CD4-positive, alpha-beta T cell (primary cell): ENCODE data around the gene VASH2. TPM values are rescaled to one million over a fixed set of nuclear protein-coding genes. Genes with fewer than 3 reads are reported as not detected.

Experiments used
- ATAC-seq: fragments of 200-7000 bp; cut with Tn5 transposase; one replicate; pipeline ENCODE4 v1.10.0; 2022; ENCODE audit warnings: mild to moderate bottlenecking; ENCODE audit not compliant: poor library complexity
- CTCF ChIA-PET: fragments of 350-600 bp; sonication (Branson Sonifier 250); formaldehyde crosslinking; loops from one replicate; lab custom pipeline; 2021; ENCODE audit warnings: antibody characterized with exemption, inconsistent platforms; lab: Charles Lee
- POLR2A ChIA-PET: fragments of 350-600 bp; sonication (Branson Sonifier 250); formaldehyde crosslinking; loops from one replicate; lab custom pipeline; 2021; ENCODE audit warnings: antibody characterized with exemption, inconsistent platforms; lab: Charles Lee
- DNase-seq, 14 experiments: peaks; one replicate each; pipeline ENCODE4 v3.0.0-alpha.2; 2013 to 2020; ENCODE audit warnings: mixed read lengths in 2 of 14
- H3K27ac ChIP-seq, 2 donors: one replicate each; pipeline versions ENCODE4 v1.5.1 to v1.7.0; 2013; ENCODE audit warnings: low read length in 2 of 2, low read depth in 1 of 2, mild to moderate bottlenecking in 1 of 2
- H3K27me3 ChIP-seq, 2 experiments: 1 replicate in 1 of 2; 2 replicates in 1 of 2; pipeline versions ENCODE4 v1.6.1 to v1.7.0; 2013; ENCODE audit warnings: low read length in 2 of 2, control low read depth in 1 of 2, mild to moderate bottlenecking in 1 of 2, moderate library complexity in 1 of 2; ENCODE audit not compliant: insufficient read depth in 2 of 2, control insufficient read depth in 1 of 2
- H3K36me3 ChIP-seq: one replicate; pipeline ENCODE4 v1.6.1; 2013; ENCODE audit warnings: low read length, control low read depth; ENCODE audit not compliant: insufficient read depth
- H3K4me1 ChIP-seq: one replicate; pipeline ENCODE4 v1.6.1; 2013; ENCODE audit warnings: low read length, control low read depth; ENCODE audit not compliant: insufficient read depth
- H3K4me3 ChIP-seq: one replicate; pipeline ENCODE4 v1.5.1; 2013; ENCODE audit warnings: mild to moderate bottlenecking, low read length, moderate library complexity
- H3K9me3 ChIP-seq, 2 experiments: 1 replicate in 1 of 2; 2 replicates in 1 of 2; pipeline versions ENCODE4 v1.6.1 to v1.7.0; 2013; ENCODE audit warnings: low read length in 2 of 2, mild to moderate bottlenecking in 2 of 2, control low read depth in 1 of 2, moderate library complexity in 1 of 2; ENCODE audit not compliant: control insufficient read depth in 1 of 2, insufficient read depth in 1 of 2
- H3K27ac Mint-ChIP-seq: one replicate; pipeline ENCODE4 v1.8.0; 2020; ENCODE audit warnings: mixed read lengths
- H3K27me3 Mint-ChIP-seq: one replicate; pipeline ENCODE4 v1.8.0; 2021; ENCODE audit warnings: mixed read lengths
- H3K36me3 Mint-ChIP-seq: one replicate; pipeline ENCODE4 v1.8.0; 2021; ENCODE audit warnings: low read depth, mixed read lengths
- H3K4me1 Mint-ChIP-seq: one replicate; pipeline ENCODE4 v1.8.0; 2021; ENCODE audit warnings: low read depth, mixed read lengths
- H3K4me3 Mint-ChIP-seq: one replicate; pipeline ENCODE4 v1.8.0; 2020; ENCODE audit warnings: mild to moderate bottlenecking, mixed read lengths
- H3K9me3 Mint-ChIP-seq: one replicate; pipeline ENCODE4 v1.8.0; 2020; ENCODE audit warnings: mixed read lengths
- CTCF ChIP-seq: fragments of 200-600 bp; IDR thresholded peaks from one replicate; pipeline ENCODE4 v1.8.0; 2022; ENCODE audit warnings: antibody characterized with exemption, mild to moderate bottlenecking
- intact Hi-C, 2 experiments: fragments of 100-400 bp; cut with DNase I in 1 of 2; cut with micrococcal nuclease in 1 of 2; formaldehyde crosslinking; loops; one replicate each; pipeline versions ENCODE4 v1.15.1 to v1.9.0; 2023 to 2025; cut with DNase I, micrococcal nuclease
- polyA plus RNA-seq, 2 donors: library from polyadenylated mRNA; unstranded; fragments of 120-200 nt; gene quantifications; one replicate each; pipeline ENCODE4 v1.2.1, GENCODE V29; 2013
- total RNA-seq, 174 experiments: library from RNA in 2 of 174; stranded (reverse) in 2 of 174; gene quantifications; one replicate each; pipeline ENCODE4 v1.2.3 and lab custom pipeline; 2021 to 2026

The VASH2 gene
- total RNA-seq (under 1 TPM; 0.11 to 0.17 TPM), total RNA-seq (lab: John Stamatoyannopoulos, UW) (0 to 6.3 (median 0.14) reads per million in 172 experiments)
- polyA plus RNA-seq (2013, experiment 1 of 2) = 0.66 TPM
- polyA plus RNA-seq (2013, experiment 2 of 2) = 1.6 TPM

GRCh38 chr1:212950243-212951125 lies at the start of gene VASH2:
TSS of gene VASH2 (plus strand) at chr1:212950541. CDS start at chr1:212951543, 1,002 bp downstream.
- Mint-ChIP-seq H3K27ac (no peak within 1 kb of the TSS), H3K36me3 (no peaks in the 10 kb centered on the region), H3K4me3 (peak within 1 kb of the TSS; percentile 84), H3K9me3 (no peaks in the 10 kb centered on the region), H3K27me3 (peaks cover 51% of the 10 kb centered on the region), H3K4me1 (no peaks in the 10 kb centered on the region)
- CTCF ChIA-PET = no interaction called here
- Histone ChIP-seq H3K4me1 (peaks cover 16% of the 10 kb centered on the region), H3K9me3 (no peaks in the 10 kb centered on the region), H3K27me3 (peaks cover 19 to 24% of the 10 kb centered on the region in 2 experiments), H3K36me3 (no peaks in the 10 kb centered on the region), H3K4me3 (peak within 1 kb of the TSS; percentile 57), H3K27ac (no peak within 1 kb of the TSS)
- ATAC-seq (peak; percentile 94), DNase-seq (peak; percentile 18 to 71 (median 40))
- POLR2A ChIA-PET = no interaction called here
- TF ChIP-seq CTCF = no peak
- intact Hi-C loops = no loop called here

- no peaks in the 10 kb centered on the region for H3K4me1 ChIP-seq
- Mint-ChIP-seq H3K9me3 (peaks cover 7% of the 10 kb centered on the region), H3K4me1 (no peaks in the 10 kb centered on the region), H3K27ac (no peak overlapping the region), H3K4me3 (no peak overlapping the region), H3K36me3 (peaks cover 41% of the 10 kb centered on the region), H3K27me3 (no peaks in the 10 kb centered on the region)
- ATAC-seq (no peak), DNase-seq (no peak)
- H3K36me3 ChIP-seq = peaks cover 6% of the 10 kb centered on the region
- ChIA-PET POLR2A (no interaction called here), CTCF (no interaction called here)
- intact Hi-C loops = no loop called here
- TF ChIP-seq CTCF = no peak
- H3K4me3 ChIP-seq = no peak overlapping the region
- no peaks in the 10 kb centered on the region for H3K27me3 ChIP-seq
- no peak overlapping the region for H3K27ac ChIP-seq
- peaks cover 27 to 31% of the 10 kb centered on the region in 2 experiments for H3K9me3 ChIP-seq
Measured at GRCh38 chr1:212901290-212901689, 49.1 kb upstream of the VASH2 start.

GRCh38 chr1:212902054-212902453 lies 48.3 kb upstream of the VASH2 start:
- H3K4me3 Mint-ChIP-seq = no peak overlapping the region

More at GRCh38 chr1:212902054-212902453, 48.3 kb upstream of the VASH2 start:
- Histone ChIP-seq H3K27ac (no peak overlapping the region), H3K27me3 (no peaks in the 10 kb centered on the region), H3K4me1 (no peaks in the 10 kb centered on the region), H3K36me3 (peaks cover 4% of the 10 kb centered on the region), H3K4me3 (no peak overlapping the region), H3K9me3 (peaks cover 27 to 31% of the 10 kb centered on the region in 2 experiments)
- CTCF ChIA-PET = no interaction called here
- H3K36me3 Mint-ChIP-seq = peaks cover 39% of the 10 kb centered on the region
- no peak for DNase-seq
- intact Hi-C loops = no loop called here
- no peaks in the 10 kb centered on the region for H3K27me3 Mint-ChIP-seq
- no peaks in the 10 kb centered on the region for H3K4me1 Mint-ChIP-seq
- no peak for ATAC-seq
- H3K9me3 Mint-ChIP-seq = peaks cover 7% of the 10 kb centered on the region
- no peak overlapping the region for H3K27ac Mint-ChIP-seq
- TF ChIP-seq CTCF = no peak
- POLR2A ChIA-PET = no interaction called here
